Panc1 (cell line): ENCODE results near the gene ATP1B2.

Source experiments
- POLR2AphosphoS5 ChIP-seq: IDR thresholded peaks from 2 replicates; pipeline ENCODE4 v1.6.1; 2012; ENCODE audit warnings: mild to moderate bottlenecking, low read depth, low read length, moderate library complexity
- TCF7L2 ChIP-seq: IDR thresholded peaks from 2 replicates; pipeline ENCODE4 v1.6.1; 2011; ENCODE audit warnings: mild to moderate bottlenecking, low read depth, low read length, inconsistent platforms
- TF ChIP-seq, protein P1 (sequence below): fragments of 450-650 bp; IDR thresholded peaks from 2 replicates; pipeline ENCODE4 v1.5.1; 2017; ENCODE audit warnings: mild to moderate bottlenecking
- TF ChIP-seq, protein P2 (sequence below), 2 experiments: IDR thresholded peaks; 2 replicates each; pipeline ENCODE4 v1.6.1; 2011 to 2012; ENCODE audit warnings: low read depth in 2 of 2, control low read depth in 1 of 2, low read length in 1 of 2, mild to moderate bottlenecking in 1 of 2, moderate library complexity in 1 of 2; ENCODE audit not compliant: insufficient read depth in 1 of 2

DNA sequence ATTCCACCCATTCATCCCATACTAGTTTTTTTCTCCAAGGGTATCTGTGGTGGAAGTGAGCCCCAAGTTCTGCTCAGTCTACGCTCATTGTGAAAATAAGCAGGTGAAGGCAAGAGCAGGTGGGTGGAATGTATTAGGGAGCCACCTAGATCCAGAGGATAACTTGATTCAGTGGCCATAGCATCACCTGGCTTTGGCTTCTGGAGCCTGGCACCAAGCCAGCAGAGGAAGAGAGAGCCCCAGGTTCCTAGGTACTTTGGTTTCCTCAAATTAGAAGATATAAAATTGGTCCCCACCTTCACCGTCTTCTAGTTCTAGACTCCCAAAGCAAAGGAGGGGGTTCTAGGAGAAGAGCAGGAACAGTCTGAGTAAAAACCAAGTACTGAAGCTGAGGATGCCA lies 40.1 kb upstream of the ATP1B2 start:
- TF ChIP-seq, protein P1, sequence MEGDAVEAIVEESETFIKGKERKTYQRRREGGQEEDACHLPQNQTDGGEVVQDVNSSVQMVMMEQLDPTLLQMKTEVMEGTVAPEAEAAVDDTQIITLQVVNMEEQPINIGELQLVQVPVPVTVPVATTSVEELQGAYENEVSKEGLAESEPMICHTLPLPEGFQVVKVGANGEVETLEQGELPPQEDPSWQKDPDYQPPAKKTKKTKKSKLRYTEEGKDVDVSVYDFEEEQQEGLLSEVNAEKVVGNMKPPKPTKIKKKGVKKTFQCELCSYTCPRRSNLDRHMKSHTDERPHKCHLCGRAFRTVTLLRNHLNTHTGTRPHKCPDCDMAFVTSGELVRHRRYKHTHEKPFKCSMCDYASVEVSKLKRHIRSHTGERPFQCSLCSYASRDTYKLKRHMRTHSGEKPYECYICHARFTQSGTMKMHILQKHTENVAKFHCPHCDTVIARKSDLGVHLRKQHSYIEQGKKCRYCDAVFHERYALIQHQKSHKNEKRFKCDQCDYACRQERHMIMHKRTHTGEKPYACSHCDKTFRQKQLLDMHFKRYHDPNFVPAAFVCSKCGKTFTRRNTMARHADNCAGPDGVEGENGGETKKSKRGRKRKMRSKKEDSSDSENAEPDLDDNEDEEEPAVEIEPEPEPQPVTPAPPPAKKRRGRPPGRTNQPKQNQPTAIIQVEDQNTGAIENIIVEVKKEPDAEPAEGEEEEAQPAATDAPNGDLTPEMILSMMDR, result no peak
- TF ChIP-seq POLR2AphosphoS5 (no peak), TCF7L2 (no peak)
- TF ChIP-seq, protein P2, sequence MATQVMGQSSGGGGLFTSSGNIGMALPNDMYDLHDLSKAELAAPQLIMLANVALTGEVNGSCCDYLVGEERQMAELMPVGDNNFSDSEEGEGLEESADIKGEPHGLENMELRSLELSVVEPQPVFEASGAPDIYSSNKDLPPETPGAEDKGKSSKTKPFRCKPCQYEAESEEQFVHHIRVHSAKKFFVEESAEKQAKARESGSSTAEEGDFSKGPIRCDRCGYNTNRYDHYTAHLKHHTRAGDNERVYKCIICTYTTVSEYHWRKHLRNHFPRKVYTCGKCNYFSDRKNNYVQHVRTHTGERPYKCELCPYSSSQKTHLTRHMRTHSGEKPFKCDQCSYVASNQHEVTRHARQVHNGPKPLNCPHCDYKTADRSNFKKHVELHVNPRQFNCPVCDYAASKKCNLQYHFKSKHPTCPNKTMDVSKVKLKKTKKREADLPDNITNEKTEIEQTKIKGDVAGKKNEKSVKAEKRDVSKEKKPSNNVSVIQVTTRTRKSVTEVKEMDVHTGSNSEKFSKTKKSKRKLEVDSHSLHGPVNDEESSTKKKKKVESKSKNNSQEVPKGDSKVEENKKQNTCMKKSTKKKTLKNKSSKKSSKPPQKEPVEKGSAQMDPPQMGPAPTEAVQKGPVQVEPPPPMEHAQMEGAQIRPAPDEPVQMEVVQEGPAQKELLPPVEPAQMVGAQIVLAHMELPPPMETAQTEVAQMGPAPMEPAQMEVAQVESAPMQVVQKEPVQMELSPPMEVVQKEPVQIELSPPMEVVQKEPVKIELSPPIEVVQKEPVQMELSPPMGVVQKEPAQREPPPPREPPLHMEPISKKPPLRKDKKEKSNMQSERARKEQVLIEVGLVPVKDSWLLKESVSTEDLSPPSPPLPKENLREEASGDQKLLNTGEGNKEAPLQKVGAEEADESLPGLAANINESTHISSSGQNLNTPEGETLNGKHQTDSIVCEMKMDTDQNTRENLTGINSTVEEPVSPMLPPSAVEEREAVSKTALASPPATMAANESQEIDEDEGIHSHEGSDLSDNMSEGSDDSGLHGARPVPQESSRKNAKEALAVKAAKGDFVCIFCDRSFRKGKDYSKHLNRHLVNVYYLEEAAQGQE (IDR thresholded peaks at IDR 0.05; ENCODE audit: insufficient read depth in 1 of 2, low read depth in 2 of 2, low read length in 1 of 2), result no peak
